ENCODE results near the gene SPRED2. TPM values are rescaled to one million over a fixed set of nuclear protein-coding genes. Genes with fewer than 3 reads are reported as not detected.

Gene SPRED2
- total and polyA plus RNA-seq, 2 of the 8 experiments (the other 6 are each of a cell fraction or from before 2014, with no cell fraction given), result 15.3 to 22.5 TPM

GRCh38 chr2:65373365-65373918, 59.0 kb downstream of the SPRED2 start:
- DNase-seq (ENCODE audit: low read depth in 1 of 2, low spot score in 2 of 2) (no peak), FAIRE-seq (no peak)
- Histone ChIP-seq H4K20me1 (replicated peaks in 1 of 2; ENCODE audit: control insufficient read depth in 1 of 2, insufficient read depth in 2 of 2, low read length in 2 of 2) (peaks cover 1 to 10% of the 10 kb centered on the region in 2 experiments), H3K56ac (replicated peaks; ENCODE audit: insufficient read length, low read depth, low read length) (no peak overlapping the region), H3K23me2 (ENCODE audit: low read depth, low read length) (no peaks in the 10 kb centered on the region), H3K79me1 (ENCODE audit: low read depth, low read length) (peaks cover 9% of the 10 kb centered on the region), H4K5ac (ENCODE audit: insufficient read length, low read depth, low read length) (no peak overlapping the region), H2AFZ (ENCODE audit: low read length) (no peak overlapping the region), H2BK20ac (ENCODE audit: low read length) (no peak overlapping the region), H2BK120ac (replicated peaks; ENCODE audit: low read depth, low read length) (no peak overlapping the region), H3K36me3 (ENCODE audit: control insufficient read depth in 2 of 4, insufficient read depth in 4 of 4, low read length in 3 of 4) (no peaks in the 10 kb centered on the region), H3K9me3 (ENCODE audit: insufficient read depth in 2 of 2, low read depth in 1 of 2, low read length in 1 of 2) (no peaks in the 10 kb centered on the region), H3K4ac (replicated peaks; ENCODE audit: insufficient read length, low read depth, low read length) (no peak overlapping the region), H2BK15ac (ENCODE audit: low read length) (no peak overlapping the region), H4K91ac (replicated peaks; ENCODE audit: insufficient read length, low read length) (no peak overlapping the region), H3K27ac (ENCODE audit: low read depth, low read length) (no peak overlapping the region), H3K9ac (replicated peaks in 1 of 4; ENCODE audit: extremely low read depth in 1 of 4, low read depth in 3 of 4, low read length in 3 of 4) (no peak overlapping the region), H3K79me2 (ENCODE audit: control insufficient read depth in 1 of 2, insufficient read depth in 2 of 2, low read length in 2 of 2) (no peaks in the 10 kb centered on the region; a peak in 2 of 4 replicates), H3K14ac (ENCODE audit: insufficient read length) (no peak overlapping the region), H3K4me2 (ENCODE audit: insufficient read depth in 1 of 2, low read depth in 2 of 2, low read length in 2 of 2) (no peak overlapping the region), H3K23ac (ENCODE audit: insufficient read length) (no peak overlapping the region), H3K27me3 (replicated peaks in 1 of 4; ENCODE audit: control insufficient read depth in 3 of 4, extremely low read depth in 1 of 4, insufficient read depth in 3 of 4, low read length in 3 of 4) (no peaks in the 10 kb centered on the region), H3K4me1 (replicated peaks in 1 of 4; ENCODE audit: control insufficient read depth in 3 of 4, insufficient read depth in 4 of 4, low read length in 3 of 4) (peaks cover 0 to 6% (median 4%) of the 10 kb centered on the region in 4 experiments; a peak in 5 of 7 replicates), H3K4me3 (ENCODE audit: extremely low read depth in 1 of 4, insufficient read depth in 2 of 4, low read depth in 3 of 4, low read length in 4 of 4) (no peak overlapping the region), H2BK5ac (ENCODE audit: low read depth, low read length) (no peak overlapping the region), H2BK12ac (ENCODE audit: low read depth, low read length) (no peak overlapping the region), H2AK5ac (ENCODE audit: low read depth, low read length) (no peak overlapping the region), H3K18ac (ENCODE audit: extremely low read depth, low read length) (no peak overlapping the region), H4K8ac (ENCODE audit: extremely low read depth, insufficient read depth, low read length) (no peak overlapping the region)
- POLR2A ChIA-PET (ENCODE audit: partially characterized antibody), result no interaction called here
- CTCF ChIA-PET (ENCODE audit: partially characterized antibody), result interaction anchor here (0.7 to 7.8 kb wide), 6 partner anchors 14 to 146 kb away, joined by 3 to 42 read pairs (median 5); no protein-coding TSS in a partner anchor
- TF ChIP-seq SAP30 (IDR thresholded peaks at IDR 0.05; ENCODE audit: insufficient read depth, insufficient replicate concordance, low read length) (no peak), SP2 (IDR thresholded peaks at IDR 0.05; ENCODE audit: low read length) (no peak)
- WGBS, 2 experiments (ENCODE audit: extremely low coverage in 1 of 2, insufficient coverage in 1 of 2, insufficient read length in 1 of 2, insufficient replicate concordance in 2 of 2, low coverage in 1 of 2, low lambda C conversion rate in 2 of 2, missing lambda C conversion rate in 1 of 2), result 94% methylated on average over 1 of the region's 1 CpG; no CpG with 5 or more reads in 1 of the 2 experiments

Data from H1 (cell line).